GM18498 (cell line): ENCODE measurements around the gene ELANE.

Source experiments
- ATAC-seq: cut with Tn5 transposase; IDR thresholded peaks from one replicate; pipeline ENCODE4 v1.9.1; 2021; ENCODE audit warnings: mild to moderate bottlenecking, moderate library complexity; ENCODE audit not compliant: unreplicated experiment

The ELANE gene

GRCh38 chr19:861141-861755, 9.1 kb downstream of the ELANE start:
- no peak for ATAC-seq

- ATAC-seq = no peak
Measured at GRCh38 chr19:861756-862580, 9.9 kb downstream of the ELANE start.

- ATAC-seq = no peak
Measured at GRCh38 chr19:862581-863314, 10.6 kb downstream of the ELANE start.

- no peak for ATAC-seq
Measured at GRCh38 chr19:863315-863620, 11.2 kb downstream of the ELANE start.

GRCh38 chr19:866769-867300, 14.7 kb downstream of the ELANE start:
- ATAC-seq = no peak

- no peak for ATAC-seq
Measured at GRCh38 chr19:867301-867793, 15.2 kb downstream of the ELANE start.

- ATAC-seq = no peak
Measured at GRCh38 chr19:867855-868457, 15.9 kb downstream of the ELANE start.

GRCh38 chr19:868458-869244, 16.5 kb downstream of the ELANE start:
- ATAC-seq = no peak

- ATAC-seq = no peak
Measured at GRCh38 chr19:869245-870177, 17.4 kb downstream of the ELANE start.

- no peak for ATAC-seq
Measured at GRCh38 chr19:870314-870713, 18.2 kb downstream of the ELANE start.

- no peak for ATAC-seq
Measured at GRCh38 chr19:870963-871401, 18.9 kb downstream of the ELANE start.

- ATAC-seq = no peak
Measured at GRCh38 chr19:871446-872265, 19.6 kb downstream of the ELANE start.

- peak; percentile 39 for ATAC-seq
Measured at GRCh38 chr19:872266-872951, 20.3 kb downstream of the ELANE start.

- no peak for ATAC-seq
Measured at GRCh38 chr19:873084-873483, 21.0 kb downstream of the ELANE start.

GRCh38 chr19:873561-874041, 21.5 kb downstream of the ELANE start:
- no peak for ATAC-seq

GRCh38 chr19:875265-875879, 23.3 kb downstream of the ELANE start:
- no peak for ATAC-seq

GRCh38 chr19:876089-876488, 24.0 kb downstream of the ELANE start:
- no peak for ATAC-seq
